ENCODE data around the gene CLPTM1L. TPM values are rescaled to one million over a fixed set of nuclear protein-coding genes. Genes with fewer than 3 reads are reported as not detected.
"Not testable (repeated sequence)": the region's sequence is repeated elsewhere in the genome, so short reads cannot be mapped to it uniquely, and the experiment has no call there.

Gene CLPTM1L
- polyA plus RNA-seq, 3 donors = 14.1 to 76.2 (median 35.0) TPM

DNA sequence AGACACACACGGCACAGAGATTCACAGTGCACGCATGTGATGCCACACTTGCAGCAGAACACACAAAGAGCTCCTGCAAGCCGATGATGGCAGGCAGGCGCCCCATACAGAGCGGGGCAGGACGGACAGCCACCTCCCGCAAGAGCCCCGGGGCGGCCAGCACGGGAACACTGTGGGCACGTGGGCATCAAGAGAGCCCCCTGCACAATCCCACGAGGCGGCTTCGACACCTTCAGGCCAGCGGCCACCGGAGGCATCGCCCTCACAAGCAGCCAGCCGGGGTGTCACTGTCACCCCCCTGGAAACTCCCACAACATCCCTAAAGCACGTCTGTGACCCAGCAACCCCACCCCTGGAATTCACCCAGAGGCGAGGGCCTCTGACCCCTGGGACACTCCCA lies 68.0 kb downstream of the CLPTM1L start:
- no peaks in the 10 kb centered on the region for H3K36me3 ChIP-seq (replicated peaks in 1 of 2; ENCODE audit: control insufficient read depth in 1 of 2, insufficient read depth in 2 of 2, low read length in 2 of 2)
- no peak overlapping the region for H3K4me3 Mint-ChIP-seq
- intact Hi-C loops (cut with micrococcal nuclease) = no loop called here
- H3K4me1 Mint-ChIP-seq = no peaks in the 10 kb centered on the region
- H3K9ac ChIP-seq (ENCODE audit: insufficient read depth, low read length, poor library complexity, severe bottlenecking) = no peak overlapping the region
- H3K9me3 ChIP-seq (replicated peaks in 1 of 2; ENCODE audit: control insufficient read depth in 1 of 2, insufficient read depth in 1 of 2, low read length in 2 of 2) = peaks cover 31 to 74% of the 10 kb centered on the region in 2 donors
- no peaks in the 10 kb centered on the region for H3K27me3 ChIP-seq (ENCODE audit: control insufficient read depth in 2 of 2, insufficient read depth in 2 of 2, low read length in 2 of 2)
- no peaks in the 10 kb centered on the region for H3K36me3 Mint-ChIP-seq
- peaks cover 0 to 4% (median 2%) of the 10 kb centered on the region in 3 donors for H3K27me3 Mint-ChIP-seq (ENCODE audit: low read depth in 3 of 3)
- H3K4me1 ChIP-seq (ENCODE audit: control insufficient read depth in 1 of 2, insufficient read depth in 2 of 2, low read length in 2 of 2) = no peaks in the 10 kb centered on the region
- H3K27ac Mint-ChIP-seq = no peak overlapping the region
- TF ChIP-seq CTCF (IDR thresholded peaks at IDR 0.05) = no peak
- H3K4me3 ChIP-seq (replicated peaks in 1 of 3; ENCODE audit: low read depth in 2 of 3, low read length in 3 of 3) = no peak overlapping the region
- WGBS (ENCODE audit: insufficient coverage) = 97% methylated on average over 19 of the region's 20 CpGs
- no peak overlapping the region for H2AFZ ChIP-seq (ENCODE audit: insufficient read depth, low read depth, low read length, poor library complexity, severe bottlenecking)
- no peaks in the 10 kb centered on the region for H4K20me1 ChIP-seq (ENCODE audit: insufficient read depth, low read length)
- H3K4me2 ChIP-seq (replicated peaks; ENCODE audit: extremely low read depth, low read length, poor library complexity, severe bottlenecking) = no peak overlapping the region
- peaks cover 35 to 71% (median 51%) of the 10 kb centered on the region in 7 donors for H3K9me3 Mint-ChIP-seq
- no peak overlapping the region for H3K27ac ChIP-seq (ENCODE audit: low read depth in 1 of 2, low read length in 2 of 2)
- H3K79me2 ChIP-seq (ENCODE audit: insufficient read depth, low read length) = no peaks in the 10 kb centered on the region
- no peak for DNase-seq

DNA sequence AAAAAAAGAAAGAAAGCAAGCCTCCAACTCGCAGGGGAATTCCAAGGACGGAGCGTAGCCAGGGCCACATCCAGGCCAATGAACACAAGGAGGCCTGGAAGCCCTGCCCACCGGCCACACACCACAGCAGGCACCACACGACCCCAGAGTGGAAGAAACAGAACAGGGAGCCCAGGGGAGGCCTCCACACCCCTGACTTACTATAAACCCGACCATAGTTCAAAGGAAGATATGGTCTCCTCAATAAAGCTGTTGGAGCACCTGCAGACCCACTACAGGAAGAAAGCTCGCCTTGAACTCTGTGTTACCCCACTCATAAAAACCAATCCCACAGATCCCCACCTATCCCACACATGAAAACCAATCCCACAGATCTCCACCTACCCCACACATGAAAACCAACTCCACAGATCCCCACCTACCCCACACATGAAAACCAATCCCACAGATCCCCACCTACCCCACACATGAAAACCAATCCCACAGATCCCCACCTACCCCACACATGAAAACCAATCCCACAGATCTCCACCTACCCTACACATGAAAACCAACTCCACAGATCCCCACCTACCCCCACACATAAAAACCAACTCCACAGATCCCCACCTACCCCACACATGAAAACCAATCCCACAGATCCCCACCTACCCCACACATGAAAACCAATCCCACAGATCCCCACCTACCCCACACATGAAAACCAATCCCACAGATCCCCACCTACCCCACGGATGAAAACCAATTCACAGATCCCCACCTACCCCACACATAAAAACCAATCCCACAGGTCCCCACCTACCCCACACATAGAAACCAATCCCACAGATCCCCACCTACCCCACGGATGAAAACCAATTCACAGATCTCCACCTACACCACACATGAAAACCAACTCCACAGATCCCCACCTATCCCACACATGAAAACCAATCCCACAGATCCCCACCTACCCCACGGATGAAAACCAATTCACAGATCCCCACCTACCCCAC lies 69.2 kb downstream of the CLPTM1L start:
- H3K79me2 ChIP-seq (ENCODE audit: insufficient read depth, low read length); H3K27me3 ChIP-seq (ENCODE audit: control insufficient read depth in 2 of 2, insufficient read depth in 2 of 2, low read length in 2 of 2); H3K36me3 ChIP-seq (replicated peaks in 1 of 2; ENCODE audit: control insufficient read depth in 1 of 2, insufficient read depth in 2 of 2, low read length in 2 of 2); H4K20me1 ChIP-seq (ENCODE audit: insufficient read depth, low read length); H3K27me3 Mint-ChIP-seq (ENCODE audit: low read depth in 3 of 3); H3K27ac Mint-ChIP-seq; H3K4me2 ChIP-seq (replicated peaks; ENCODE audit: extremely low read depth, low read length, poor library complexity, severe bottlenecking); H3K27ac ChIP-seq (ENCODE audit: low read depth in 1 of 2, low read length in 2 of 2); H3K4me1 ChIP-seq (ENCODE audit: control insufficient read depth in 1 of 2, insufficient read depth in 2 of 2, low read length in 2 of 2); H3K36me3 Mint-ChIP-seq; H3K4me1 Mint-ChIP-seq; H2AFZ ChIP-seq (ENCODE audit: insufficient read depth, low read depth, low read length, poor library complexity, severe bottlenecking); DNase-seq; H3K4me3 Mint-ChIP-seq; H3K4me3 ChIP-seq (replicated peaks in 1 of 3; ENCODE audit: low read depth in 2 of 3, low read length in 3 of 3); H3K9ac ChIP-seq (ENCODE audit: insufficient read depth, low read length, poor library complexity, severe bottlenecking); intact Hi-C loops (cut with micrococcal nuclease): not testable (repeated sequence)
- H3K9me3 Mint-ChIP-seq = peaks cover 33 to 67% (median 49%) of the 10 kb centered on the region in 7 donors
- 95% methylated on average over 10 of the region's 10 CpGs for WGBS (ENCODE audit: insufficient coverage)
- H3K9me3 ChIP-seq (replicated peaks in 1 of 2; ENCODE audit: control insufficient read depth in 1 of 2, insufficient read depth in 1 of 2, low read length in 2 of 2) = peaks cover 31 to 72% of the 10 kb centered on the region in 2 donors
